ENCODE results near the gene DHRS4L2. TPM values are rescaled to one million over a fixed set of nuclear protein-coding genes. Genes with fewer than 3 reads are reported as not detected.
"Not testable (repeated sequence)": the region's sequence is repeated elsewhere in the genome, so short reads cannot be mapped to it uniquely, and the experiment has no call there.

The DHRS4L2 gene
- total RNA-seq, 1 donor from 2014 or later, result 17.7 TPM

- no peak for ATAC-seq (ENCODE audit: poor library complexity)
- intact Hi-C loops (cut with DNase I), result no loop called here
- no peak for DNase-seq
Observed at GRCh38 chr14:24040692-24041091, 52.0 kb downstream of the DHRS4L2 start.

- ATAC-seq (ENCODE audit: poor library complexity) (peak; percentile 45), DNase-seq (no peak)
- intact Hi-C loops (cut with DNase I), result no loop called here
Observed at GRCh38 chr14:24042746-24043145, 54.0 kb downstream of the DHRS4L2 start.

- DNase-seq; intact Hi-C loops (cut with DNase I); ATAC-seq (ENCODE audit: poor library complexity): not testable (repeated sequence)
Observed at GRCh38 chr14:24049002-24049401, 60.3 kb downstream of the DHRS4L2 start.

- DNase-seq; intact Hi-C loops (cut with DNase I); ATAC-seq (ENCODE audit: poor library complexity): not testable (repeated sequence)
Observed at GRCh38 chr14:24050753-24051152, 62.0 kb downstream of the DHRS4L2 start.

- DNase-seq, result no peak
- peak; percentile 32 for ATAC-seq (ENCODE audit: poor library complexity)
- intact Hi-C loops (cut with DNase I), result no loop called here
Observed at GRCh38 chr14:24051176-24051788, 62.6 kb downstream of the DHRS4L2 start.

GRCh38 chr14:24051789-24052655 lies 63.3 kb downstream of the DHRS4L2 start, which contains the start of gene CARMIL3:
CARMIL3 (plus strand) TSS chr14:24052009; CDS start chr14:24052154, 145 bp downstream.
- peak; percentile 96 for ATAC-seq (ENCODE audit: poor library complexity)
- intact Hi-C loops (cut with DNase I), result no loop called here
- peak; percentile 80 for DNase-seq

GRCh38 chr14:24052656-24053547 lies 64.2 kb downstream of the DHRS4L2 start:
- intact Hi-C loops (cut with DNase I), result no loop called here
- no peak for DNase-seq
- no peak for ATAC-seq (ENCODE audit: poor library complexity)

- no peak for ATAC-seq (ENCODE audit: poor library complexity)
- no peak for DNase-seq
- intact Hi-C loops (cut with DNase I), result no loop called here
Observed at GRCh38 chr14:24053548-24054323, 65.0 kb downstream of the DHRS4L2 start.

- intact Hi-C loops (cut with DNase I), result no loop called here
- ATAC-seq (ENCODE audit: poor library complexity) (no peak), DNase-seq (no peak)
Observed at GRCh38 chr14:24054324-24054641, 65.6 kb downstream of the DHRS4L2 start.

- DNase-seq, result no peak
- intact Hi-C loops (cut with DNase I), result loop anchor here (5.0 kb wide), 2 partner anchors 38 to 53 kb away; partner anchors contain the start of gene PCK2
- no peak for ATAC-seq (ENCODE audit: poor library complexity)
Observed at GRCh38 chr14:24054646-24055045, 65.9 kb downstream of the DHRS4L2 start.

Other genes starting within 250 kb of the DHRS4L2 start
- gene DHRS4, start 35.2 kb upstream of the DHRS4L2 start, total RNA-seq, result 28.1 TPM
- gene CARMIL3, start 63.1 kb downstream of the DHRS4L2 start, total RNA-seq, result 0.08 TPM
- not detected for gene CPNE6, start 82.6 kb downstream of the DHRS4L2 start, total RNA-seq
- 2.7 TPM for gene PCK2, start 105.4 kb downstream of the DHRS4L2 start, total RNA-seq
- 81.7 TPM for gene DCAF11, start 125.8 kb downstream of the DHRS4L2 start, total RNA-seq
- 0.75 TPM for gene NRL, start 126.0 kb downstream of the DHRS4L2 start, total RNA-seq
- 126 TPM for gene FITM1, start 141.7 kb downstream of the DHRS4L2 start, total RNA-seq
- 129 TPM for gene PSME1, start 147.3 kb downstream of the DHRS4L2 start, total RNA-seq
- 14.4 TPM for gene EMC9, start 152.7 kb downstream of the DHRS4L2 start, total RNA-seq
- 88.8 TPM for gene PSME2, start 157.7 kb downstream of the DHRS4L2 start, total RNA-seq
- 29.5 TPM for gene RNF31, start 158.6 kb downstream of the DHRS4L2 start, total RNA-seq
- gene IRF9, start 172.3 kb downstream of the DHRS4L2 start, total RNA-seq, result 24.0 TPM
- gene REC8, start 183.2 kb downstream of the DHRS4L2 start, total RNA-seq, result 1.7 TPM
- gene IPO4, start 199.9 kb downstream of the DHRS4L2 start, total RNA-seq, result 10.5 TPM
- 19.2 TPM for gene TM9SF1, start 206.5 kb downstream of the DHRS4L2 start, total RNA-seq
- not detected for gene TSSK4, start 216.8 kb downstream of the DHRS4L2 start, total RNA-seq
- 26.6 TPM for gene CHMP4A, start 224.6 kb downstream of the DHRS4L2 start, total RNA-seq
- 18.9 TPM for gene MDP1, start 227.1 kb downstream of the DHRS4L2 start, total RNA-seq
- gene NEDD8, start 243.4 kb downstream of the DHRS4L2 start, total RNA-seq, result 212 TPM
- gene GMPR2, start 244.0 kb downstream of the DHRS4L2 start, total RNA-seq, result 26.2 TPM